H54 (cell line): ENCODE measurements around the gene PRPSAP1.

Experiments used
- DNase-seq: peaks from one replicate; pipeline ENCODE4 v3.0.0; 2011; ENCODE audit warnings: low spot score, mixed read lengths; ENCODE audit not compliant: insufficient read length
- FAIRE-seq: peaks from 3 replicates; lab custom pipeline; 2011; peaks lifted over from hg19 to GRCh38; lab: Jason Lieb, UNC
- POLR2A ChIP-seq: IDR thresholded peaks from 2 replicates; pipeline ENCODE4 v1.6.1; 2011; ENCODE audit warnings: low read depth, mild to moderate bottlenecking, low read length

PRPSAP1 gene

DNA sequence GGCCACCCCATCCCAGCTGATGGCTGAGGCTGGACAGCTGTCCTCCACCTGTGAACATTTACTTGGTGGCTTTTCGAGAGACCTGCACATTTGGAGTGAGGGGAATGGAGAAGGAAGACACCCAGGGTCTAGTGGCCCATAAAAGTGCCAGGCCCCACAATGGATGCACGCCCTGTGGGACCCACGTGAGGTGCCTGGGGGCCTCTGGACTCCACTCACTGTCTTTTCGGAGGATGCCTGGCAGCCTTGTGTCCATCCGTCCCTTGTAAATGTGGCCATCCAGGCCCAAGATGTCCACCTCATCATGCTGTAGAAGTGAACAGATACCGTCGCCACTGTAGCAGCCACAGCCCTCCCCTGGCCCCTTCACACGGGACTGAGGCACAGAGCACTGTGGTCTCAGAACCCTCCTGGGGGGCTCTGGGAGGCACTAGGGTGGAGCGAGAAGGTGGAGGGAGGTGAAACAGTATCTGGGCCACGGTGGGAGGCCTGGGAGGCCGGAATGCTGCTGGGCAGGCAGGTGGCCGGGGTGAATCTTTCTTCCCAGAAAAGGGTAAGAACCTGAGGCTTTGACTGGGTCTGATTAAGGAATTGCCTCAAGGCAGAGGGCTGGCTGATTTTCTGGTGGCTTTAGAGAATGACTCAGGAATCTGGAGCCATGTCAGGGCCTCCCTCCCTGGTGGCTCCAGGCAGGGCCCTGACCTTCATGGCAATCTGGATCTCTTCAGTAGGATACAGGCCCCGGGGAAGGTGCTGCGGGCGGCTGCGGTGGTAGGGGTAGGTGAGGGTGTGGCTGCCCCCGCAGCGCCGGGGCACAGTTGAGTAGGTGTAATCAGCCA, 77.0 kb downstream of the PRPSAP1 start:
- TF ChIP-seq POLR2A = no peak
- FAIRE-seq = no peak
- peak; percentile 53 for DNase-seq

GRCh38 chr17:76276069-76276431, 77.7 kb downstream of the PRPSAP1 start:
- DNase-seq (no peak), FAIRE-seq (no peak)

DNA sequence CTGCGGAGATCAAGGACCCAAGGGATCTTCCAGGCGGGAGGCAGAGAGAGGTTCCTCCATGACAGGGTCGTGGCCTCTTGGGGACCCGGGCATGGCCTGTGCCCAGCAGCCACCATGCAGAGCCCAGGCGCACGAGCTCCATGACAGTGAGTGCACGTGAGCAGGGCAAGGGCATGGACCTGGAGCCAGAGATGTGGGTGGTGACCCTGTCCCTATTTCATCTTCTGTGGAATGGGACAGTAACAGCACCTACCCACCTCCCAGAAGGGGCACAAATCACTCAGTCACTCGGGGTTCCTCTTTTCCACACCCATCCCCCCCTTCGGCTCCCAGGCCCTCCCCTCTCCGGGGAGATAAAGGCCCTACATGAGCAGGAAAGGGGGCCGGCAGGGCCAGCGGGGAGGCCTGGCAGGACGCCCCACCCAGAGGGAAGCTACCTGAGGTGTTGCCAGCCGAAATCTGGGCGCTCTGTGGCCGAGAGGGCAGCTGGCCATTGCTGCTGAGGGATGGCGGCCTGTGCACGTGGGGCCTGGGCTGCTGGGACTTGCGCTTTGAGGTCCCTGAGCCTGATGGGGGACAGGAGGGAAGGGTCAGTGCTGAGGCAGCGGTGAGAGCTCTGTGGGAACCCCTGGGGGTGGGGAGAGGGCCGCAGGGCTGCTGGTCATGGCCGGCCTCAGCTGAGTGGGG, 78.2 kb downstream of the PRPSAP1 start:
- DNase-seq = no peak
- FAIRE-seq = no peak
- TF ChIP-seq POLR2A = no peak

More at GRCh38 chr17:76276069-76276431, 77.7 kb downstream of the PRPSAP1 start:
- TF ChIP-seq POLR2A = no peak

- TF ChIP-seq POLR2A = no peak
- DNase-seq (no peak), FAIRE-seq (no peak)
These were observed 79.4 kb downstream of the PRPSAP1 start for GRCh38 chr17:76274112-76274956.

- FAIRE-seq = no peak
- no peak for DNase-seq
These were observed 80.1 kb downstream of the PRPSAP1 start for GRCh38 chr17:76273445-76274111.

GRCh38 chr17:76272541-76273444, 80.9 kb downstream of the PRPSAP1 start:
- DNase-seq (no peak), FAIRE-seq (no peak)

More at GRCh38 chr17:76273445-76274111, 80.1 kb downstream of the PRPSAP1 start:
- no peak for TF ChIP-seq POLR2A

GRCh38 chr17:76271669-76272540, 81.8 kb downstream of the PRPSAP1 start:
- no peak for FAIRE-seq
- no peak for DNase-seq
- no peak for TF ChIP-seq POLR2A

More at GRCh38 chr17:76272541-76273444, 80.9 kb downstream of the PRPSAP1 start:
- TF ChIP-seq POLR2A = no peak

GRCh38 chr17:76270770-76271668, 82.7 kb downstream of the PRPSAP1 start:
- FAIRE-seq (no peak), DNase-seq (no peak)
- TF ChIP-seq POLR2A = no peak

GRCh38 chr17:76270127-76270592, 83.6 kb downstream of the PRPSAP1 start:
- FAIRE-seq = no peak
- no peak for TF ChIP-seq POLR2A
- DNase-seq = no peak
